22Rv1 (cell line): ENCODE results near the gene TTC38.

Source experiments
- ZFX ChIP-seq: fragments of 450-650 bp; IDR thresholded peaks from 2 replicates; pipeline ENCODE4 v1.6.1; 2017; ENCODE audit warnings: antibody characterized with exemption, borderline replicate concordance
- TF ChIP-seq, protein P1 (sequence below): fragments of 450-650 bp; IDR thresholded peaks from 2 replicates; pipeline ENCODE4 v1.5.1; 2017; ENCODE audit warnings: mild to moderate bottlenecking

DNA sequence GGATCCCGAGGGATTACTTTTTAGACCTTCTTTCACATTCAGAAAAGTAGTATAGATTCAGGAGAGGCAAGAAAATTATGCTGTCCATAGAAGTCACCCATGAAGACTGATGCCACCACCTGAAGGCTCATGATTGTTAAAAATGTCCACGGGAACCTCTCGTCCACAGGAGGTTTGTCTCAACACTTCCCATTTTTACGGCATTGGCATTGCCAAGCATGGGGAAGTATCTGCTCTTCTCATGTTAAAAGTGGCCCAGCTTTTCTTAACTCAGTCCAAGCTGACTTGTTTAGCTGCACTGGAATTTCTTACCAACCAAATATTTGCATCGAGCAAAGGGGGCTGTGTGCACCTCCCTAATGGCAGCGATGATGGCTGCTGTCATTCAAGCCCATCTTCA is 27.3 kb upstream of the TTC38 start:
- TF ChIP-seq, protein P1, sequence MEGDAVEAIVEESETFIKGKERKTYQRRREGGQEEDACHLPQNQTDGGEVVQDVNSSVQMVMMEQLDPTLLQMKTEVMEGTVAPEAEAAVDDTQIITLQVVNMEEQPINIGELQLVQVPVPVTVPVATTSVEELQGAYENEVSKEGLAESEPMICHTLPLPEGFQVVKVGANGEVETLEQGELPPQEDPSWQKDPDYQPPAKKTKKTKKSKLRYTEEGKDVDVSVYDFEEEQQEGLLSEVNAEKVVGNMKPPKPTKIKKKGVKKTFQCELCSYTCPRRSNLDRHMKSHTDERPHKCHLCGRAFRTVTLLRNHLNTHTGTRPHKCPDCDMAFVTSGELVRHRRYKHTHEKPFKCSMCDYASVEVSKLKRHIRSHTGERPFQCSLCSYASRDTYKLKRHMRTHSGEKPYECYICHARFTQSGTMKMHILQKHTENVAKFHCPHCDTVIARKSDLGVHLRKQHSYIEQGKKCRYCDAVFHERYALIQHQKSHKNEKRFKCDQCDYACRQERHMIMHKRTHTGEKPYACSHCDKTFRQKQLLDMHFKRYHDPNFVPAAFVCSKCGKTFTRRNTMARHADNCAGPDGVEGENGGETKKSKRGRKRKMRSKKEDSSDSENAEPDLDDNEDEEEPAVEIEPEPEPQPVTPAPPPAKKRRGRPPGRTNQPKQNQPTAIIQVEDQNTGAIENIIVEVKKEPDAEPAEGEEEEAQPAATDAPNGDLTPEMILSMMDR: no peak
- TF ChIP-seq ZFX: no peak
